ENCODE measurements around the gene P4HB. TPM values are rescaled to one million over a fixed set of nuclear protein-coding genes. Genes with fewer than 3 reads are reported as not detected.

P4HB gene
- polyA plus RNA-seq, 1 donor from 2014 or later, result 82.8 TPM

GRCh38 chr17:81813371-81813684, 47.0 kb downstream of the P4HB start:
- Histone ChIP-seq H3K9ac (ENCODE audit: low read length) (no peak overlapping the region), H3K27ac (ENCODE audit: low read length) (no peak overlapping the region), H3K4me3 (ENCODE audit: low read length) (no peak overlapping the region), H3K4me2 (ENCODE audit: low read length) (no peak overlapping the region), H3K79me2 (replicated peaks; ENCODE audit: insufficient read depth, low read length) (no peaks in the 10 kb centered on the region), H3K9me2 (ENCODE audit: insufficient read depth, low read length) (no peaks in the 10 kb centered on the region), H4K20me1 (ENCODE audit: insufficient read depth) (no peaks in the 10 kb centered on the region), H3K36me3 (ENCODE audit: insufficient read depth, low read length) (no peaks in the 10 kb centered on the region), H2AFZ (ENCODE audit: low read depth, low read length) (no peak overlapping the region), H3K27me3 (ENCODE audit: insufficient read depth, low read depth, low read length) (no peaks in the 10 kb centered on the region), H3K9me3 (ENCODE audit: low read length) (no peaks in the 10 kb centered on the region), H3F3A (ENCODE audit: insufficient read depth, low read length, poor library complexity, severe bottlenecking) (no peaks in the 10 kb centered on the region)
- TF ChIP-seq EP300 (conservative IDR thresholded peaks at IDR 0.05; ENCODE audit: poor library complexity, severe bottlenecking) (no peak), RAD21 (conservative IDR thresholded peaks at IDR 0.05) (no peak), EZH2 (IDR thresholded peaks at IDR 0.05; ENCODE audit: borderline replicate concordance, insufficient read depth, low read length, poor library complexity, severe bottlenecking) (no peak), TAF1 (IDR thresholded peaks at IDR 0.05; ENCODE audit: low read depth) (no peak), CTCF (IDR thresholded peaks at IDR 0.05; ENCODE audit: poor library complexity, severe bottlenecking) (no peak), POLR2AphosphoS5 (IDR thresholded peaks at IDR 0.05) (no peak), MXI1 (conservative IDR thresholded peaks at IDR 0.05; ENCODE audit: poor library complexity, severe bottlenecking) (no peak), SMC3 (conservative IDR thresholded peaks at IDR 0.05; ENCODE audit: poor library complexity) (no peak)
- TF ChIP-seq, protein P1, sequence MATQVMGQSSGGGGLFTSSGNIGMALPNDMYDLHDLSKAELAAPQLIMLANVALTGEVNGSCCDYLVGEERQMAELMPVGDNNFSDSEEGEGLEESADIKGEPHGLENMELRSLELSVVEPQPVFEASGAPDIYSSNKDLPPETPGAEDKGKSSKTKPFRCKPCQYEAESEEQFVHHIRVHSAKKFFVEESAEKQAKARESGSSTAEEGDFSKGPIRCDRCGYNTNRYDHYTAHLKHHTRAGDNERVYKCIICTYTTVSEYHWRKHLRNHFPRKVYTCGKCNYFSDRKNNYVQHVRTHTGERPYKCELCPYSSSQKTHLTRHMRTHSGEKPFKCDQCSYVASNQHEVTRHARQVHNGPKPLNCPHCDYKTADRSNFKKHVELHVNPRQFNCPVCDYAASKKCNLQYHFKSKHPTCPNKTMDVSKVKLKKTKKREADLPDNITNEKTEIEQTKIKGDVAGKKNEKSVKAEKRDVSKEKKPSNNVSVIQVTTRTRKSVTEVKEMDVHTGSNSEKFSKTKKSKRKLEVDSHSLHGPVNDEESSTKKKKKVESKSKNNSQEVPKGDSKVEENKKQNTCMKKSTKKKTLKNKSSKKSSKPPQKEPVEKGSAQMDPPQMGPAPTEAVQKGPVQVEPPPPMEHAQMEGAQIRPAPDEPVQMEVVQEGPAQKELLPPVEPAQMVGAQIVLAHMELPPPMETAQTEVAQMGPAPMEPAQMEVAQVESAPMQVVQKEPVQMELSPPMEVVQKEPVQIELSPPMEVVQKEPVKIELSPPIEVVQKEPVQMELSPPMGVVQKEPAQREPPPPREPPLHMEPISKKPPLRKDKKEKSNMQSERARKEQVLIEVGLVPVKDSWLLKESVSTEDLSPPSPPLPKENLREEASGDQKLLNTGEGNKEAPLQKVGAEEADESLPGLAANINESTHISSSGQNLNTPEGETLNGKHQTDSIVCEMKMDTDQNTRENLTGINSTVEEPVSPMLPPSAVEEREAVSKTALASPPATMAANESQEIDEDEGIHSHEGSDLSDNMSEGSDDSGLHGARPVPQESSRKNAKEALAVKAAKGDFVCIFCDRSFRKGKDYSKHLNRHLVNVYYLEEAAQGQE (IDR thresholded peaks at IDR 0.05; ENCODE audit: borderline replicate concordance), result no peak

DNA sequence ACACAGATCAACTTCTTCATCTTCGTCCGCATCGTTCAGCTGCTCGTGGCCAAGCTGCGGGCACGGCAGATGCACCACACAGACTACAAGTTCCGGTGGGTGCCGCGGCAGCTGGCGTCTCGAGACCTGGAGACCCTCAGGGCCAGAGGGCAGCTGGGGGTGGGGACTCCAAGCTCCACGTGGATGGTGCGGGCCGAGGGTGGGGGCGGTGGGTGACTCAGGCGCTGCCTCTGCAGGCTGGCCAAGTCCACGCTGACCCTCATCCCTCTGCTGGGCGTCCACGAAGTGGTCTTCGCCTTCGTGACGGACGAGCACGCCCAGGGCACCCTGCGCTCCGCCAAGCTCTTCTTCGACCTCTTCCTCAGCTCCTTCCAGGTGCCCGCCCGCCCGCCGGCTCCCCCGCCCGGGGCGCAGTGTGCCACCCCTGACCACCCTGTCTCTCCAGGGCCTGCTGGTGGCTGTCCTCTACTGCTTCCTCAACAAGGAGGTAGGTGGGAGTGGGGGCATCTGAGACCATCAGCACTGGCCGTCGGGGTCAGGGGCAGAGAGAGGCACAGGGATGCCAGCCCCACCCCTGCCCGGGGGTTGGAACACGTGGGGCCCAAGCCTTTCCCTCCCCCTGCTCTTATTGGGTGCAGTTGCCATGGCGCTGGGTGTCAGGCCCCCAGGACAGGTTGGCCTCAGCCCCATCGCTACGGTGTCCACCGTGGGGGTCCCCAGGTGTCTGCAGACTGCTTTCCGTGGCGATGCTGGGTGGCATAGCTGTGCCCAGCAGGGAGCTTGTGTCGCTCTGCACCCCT, 47.6 kb downstream of the P4HB start:
- H3K9ac ChIP-seq (ENCODE audit: low read length), result no peak overlapping the region
- no peak overlapping the region for H3K27ac ChIP-seq (ENCODE audit: low read length)
- H3K36me3 ChIP-seq (ENCODE audit: insufficient read depth, low read length), result no peaks in the 10 kb centered on the region
- H3K9me2 ChIP-seq (ENCODE audit: insufficient read depth, low read length), result no peaks in the 10 kb centered on the region
- no peaks in the 10 kb centered on the region for H3K79me2 ChIP-seq (replicated peaks; ENCODE audit: insufficient read depth, low read length)
- H3K27me3 ChIP-seq (ENCODE audit: insufficient read depth, low read depth, low read length), result peaks cover 5% of the 10 kb centered on the region
- TF ChIP-seq RAD21 (conservative IDR thresholded peaks at IDR 0.05) (no peak), CTCF (IDR thresholded peaks at IDR 0.05; ENCODE audit: poor library complexity, severe bottlenecking) (no peak), EP300 (conservative IDR thresholded peaks at IDR 0.05; ENCODE audit: poor library complexity, severe bottlenecking) (no peak), TAF1 (IDR thresholded peaks at IDR 0.05; ENCODE audit: low read depth) (no peak), POLR2AphosphoS5 (IDR thresholded peaks at IDR 0.05) (no peak), EZH2 (IDR thresholded peaks at IDR 0.05; ENCODE audit: borderline replicate concordance, insufficient read depth, low read length, poor library complexity, severe bottlenecking) (no peak), SMC3 (conservative IDR thresholded peaks at IDR 0.05; ENCODE audit: poor library complexity) (no peak), MXI1 (conservative IDR thresholded peaks at IDR 0.05; ENCODE audit: poor library complexity, severe bottlenecking) (no peak)
- TF ChIP-seq, protein P1 (IDR thresholded peaks at IDR 0.05; ENCODE audit: borderline replicate concordance), result no peak
- H3K4me3 ChIP-seq (ENCODE audit: low read length), result no peak overlapping the region
- no peak overlapping the region for H3K4me2 ChIP-seq (ENCODE audit: low read length)
- H4K20me1 ChIP-seq (ENCODE audit: insufficient read depth), result no peaks in the 10 kb centered on the region
- H3K9me3 ChIP-seq (ENCODE audit: low read length), result no peaks in the 10 kb centered on the region
- no peak overlapping the region for H2AFZ ChIP-seq (ENCODE audit: low read depth, low read length)
- H3F3A ChIP-seq (ENCODE audit: insufficient read depth, low read length, poor library complexity, severe bottlenecking), result no peaks in the 10 kb centered on the region
